BE2C (cell line): ENCODE data around the gene FASTKD2.

Experiments
- DNase-seq: peaks from one replicate; pipeline ENCODE4 v3.0.0-alpha.2; 2020
- H3K27me3 ChIP-seq: fragments of 250-450 bp; sonication (Bioruptor Pico); 2 replicates; pipeline ENCODE4 v1.5.1; 2020; ENCODE audit warnings: mild to moderate bottlenecking
- H3K36me3 ChIP-seq: fragments of 250-450 bp; sonication (Bioruptor Pico); 2 replicates; pipeline ENCODE4 v1.5.1; 2020; ENCODE audit warnings: mild to moderate bottlenecking
- H3K4me1 ChIP-seq: fragments of 250-450 bp; sonication (Bioruptor Pico); 2 replicates; pipeline ENCODE4 v1.5.1; 2020
- H3K4me3 ChIP-seq: 2 replicates; pipeline ENCODE4 v1.5.1; 2011; ENCODE audit warnings: low read depth, low read length
- H3K9me3 ChIP-seq: fragments of 250-450 bp; sonication (Bioruptor Pico); 2 replicates; pipeline ENCODE4 v1.5.1; 2020
- TF ChIP-seq, protein P1 (sequence below): IDR thresholded peaks from 2 replicates; pipeline ENCODE4 v1.5.1; 2012; ENCODE audit warnings: mild to moderate bottlenecking, low read depth, low read length

FASTKD2 gene

DNA sequence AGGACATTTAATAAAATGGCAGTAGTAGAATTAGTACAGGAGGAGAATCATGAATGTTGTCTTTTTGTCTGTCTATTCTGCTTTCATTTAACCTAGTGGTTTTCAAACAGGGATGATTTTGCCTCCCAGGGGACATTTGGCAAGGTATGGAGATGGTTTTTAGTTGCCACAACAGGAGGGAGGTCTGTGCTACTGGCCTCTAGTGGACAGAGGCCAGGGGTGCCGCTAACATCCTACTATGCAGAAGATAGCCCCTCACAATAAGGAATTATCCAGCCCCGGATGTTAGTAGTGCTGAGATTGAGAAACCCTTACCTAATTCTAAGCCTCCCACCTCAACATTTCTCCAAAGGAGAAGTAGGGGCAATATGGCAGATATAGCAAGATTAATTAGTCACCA lies 18.3 kb downstream of the FASTKD2 start:
- Histone ChIP-seq H3K4me3 (no peak overlapping the region), H3K27me3 (no peaks in the 10 kb centered on the region), H3K4me1 (no peaks in the 10 kb centered on the region), H3K9me3 (no peaks in the 10 kb centered on the region), H3K36me3 (peaks cover 57% of the 10 kb centered on the region)
- TF ChIP-seq, protein P1, sequence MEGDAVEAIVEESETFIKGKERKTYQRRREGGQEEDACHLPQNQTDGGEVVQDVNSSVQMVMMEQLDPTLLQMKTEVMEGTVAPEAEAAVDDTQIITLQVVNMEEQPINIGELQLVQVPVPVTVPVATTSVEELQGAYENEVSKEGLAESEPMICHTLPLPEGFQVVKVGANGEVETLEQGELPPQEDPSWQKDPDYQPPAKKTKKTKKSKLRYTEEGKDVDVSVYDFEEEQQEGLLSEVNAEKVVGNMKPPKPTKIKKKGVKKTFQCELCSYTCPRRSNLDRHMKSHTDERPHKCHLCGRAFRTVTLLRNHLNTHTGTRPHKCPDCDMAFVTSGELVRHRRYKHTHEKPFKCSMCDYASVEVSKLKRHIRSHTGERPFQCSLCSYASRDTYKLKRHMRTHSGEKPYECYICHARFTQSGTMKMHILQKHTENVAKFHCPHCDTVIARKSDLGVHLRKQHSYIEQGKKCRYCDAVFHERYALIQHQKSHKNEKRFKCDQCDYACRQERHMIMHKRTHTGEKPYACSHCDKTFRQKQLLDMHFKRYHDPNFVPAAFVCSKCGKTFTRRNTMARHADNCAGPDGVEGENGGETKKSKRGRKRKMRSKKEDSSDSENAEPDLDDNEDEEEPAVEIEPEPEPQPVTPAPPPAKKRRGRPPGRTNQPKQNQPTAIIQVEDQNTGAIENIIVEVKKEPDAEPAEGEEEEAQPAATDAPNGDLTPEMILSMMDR: peak; percentile 78
- peak; percentile 51 for DNase-seq

DNA sequence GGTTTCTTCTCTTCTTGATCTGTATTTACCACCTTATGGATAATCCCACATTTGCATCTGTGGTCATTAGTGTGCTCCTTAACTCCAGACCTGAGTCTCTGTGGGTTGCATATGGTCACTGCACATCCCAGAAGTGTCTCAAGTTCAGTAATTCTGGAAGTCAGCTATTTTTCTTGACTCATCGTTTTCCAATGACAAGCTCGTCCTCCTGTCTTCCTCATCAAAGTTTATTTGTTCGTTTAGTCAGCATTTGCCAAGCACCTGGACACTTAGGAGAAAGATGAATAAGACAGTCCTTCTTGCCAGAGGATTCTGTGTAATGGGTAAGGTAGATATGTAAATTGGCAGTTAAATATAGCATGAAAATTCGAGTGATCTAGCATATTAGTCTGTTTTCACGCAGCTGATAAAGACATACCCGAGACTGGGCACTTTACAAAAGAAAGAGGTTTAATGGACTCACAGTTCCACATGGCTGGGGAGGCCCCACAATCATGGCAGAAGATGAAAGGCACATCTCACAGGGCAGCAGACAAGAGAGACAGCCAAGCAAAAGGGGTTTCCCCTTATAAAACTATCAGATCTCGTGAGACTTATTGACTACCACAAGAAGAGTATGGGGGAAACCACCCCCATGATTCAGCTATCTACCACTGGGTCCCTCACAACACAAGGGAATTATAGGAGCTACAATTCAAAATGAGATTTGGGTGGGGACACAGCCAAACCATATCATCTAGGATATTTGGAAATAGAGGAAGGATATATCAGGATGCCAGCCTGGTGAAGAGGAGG lies 19.4 kb downstream of the FASTKD2 start:
- Histone ChIP-seq H3K4me1 (no peaks in the 10 kb centered on the region), H3K9me3 (no peaks in the 10 kb centered on the region), H3K27me3 (no peaks in the 10 kb centered on the region), H3K4me3 (no peak overlapping the region), H3K36me3 (peaks cover 61% of the 10 kb centered on the region)
- no peak for DNase-seq
- TF ChIP-seq, protein P1: no peak

DNA sequence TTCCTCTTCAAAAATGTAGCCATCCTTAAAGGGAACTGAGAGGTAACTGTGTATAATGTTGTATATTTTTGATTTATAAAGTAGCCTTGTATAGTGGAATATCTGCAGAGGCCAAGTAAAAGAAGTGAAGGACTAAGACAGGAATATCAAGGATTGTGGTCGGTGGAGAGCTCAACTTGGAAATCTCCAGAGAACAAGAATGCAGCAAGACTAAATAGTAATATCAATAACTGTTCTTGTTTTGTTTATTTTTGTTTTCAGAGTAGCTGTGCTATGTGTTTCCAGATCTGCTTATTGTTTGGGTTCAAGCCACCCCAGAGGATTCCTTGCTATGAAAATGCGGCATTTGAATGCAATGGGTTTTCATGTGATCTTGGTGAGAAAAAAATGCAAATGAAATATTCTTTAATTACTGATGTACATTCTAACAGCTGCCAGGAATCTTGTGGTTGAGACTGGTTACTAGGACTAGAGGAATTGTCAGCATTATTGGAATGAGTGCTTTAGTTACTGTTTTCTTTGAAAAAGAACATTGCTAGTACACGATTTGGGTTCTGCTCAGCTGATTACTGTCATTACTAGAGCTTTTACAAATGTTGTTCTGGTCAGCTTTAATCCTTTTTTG lies 25.0 kb downstream of the FASTKD2 start:
- Histone ChIP-seq H3K9me3 (no peaks in the 10 kb centered on the region), H3K4me1 (peaks cover under 1% of the 10 kb centered on the region; the same call in 1 of the 2 replicates), H3K36me3 (peaks cover 68% of the 10 kb centered on the region), H3K27me3 (no peaks in the 10 kb centered on the region), H3K4me3 (no peak overlapping the region)
- TF ChIP-seq, protein P1: no peak
- no peak for DNase-seq

DNA sequence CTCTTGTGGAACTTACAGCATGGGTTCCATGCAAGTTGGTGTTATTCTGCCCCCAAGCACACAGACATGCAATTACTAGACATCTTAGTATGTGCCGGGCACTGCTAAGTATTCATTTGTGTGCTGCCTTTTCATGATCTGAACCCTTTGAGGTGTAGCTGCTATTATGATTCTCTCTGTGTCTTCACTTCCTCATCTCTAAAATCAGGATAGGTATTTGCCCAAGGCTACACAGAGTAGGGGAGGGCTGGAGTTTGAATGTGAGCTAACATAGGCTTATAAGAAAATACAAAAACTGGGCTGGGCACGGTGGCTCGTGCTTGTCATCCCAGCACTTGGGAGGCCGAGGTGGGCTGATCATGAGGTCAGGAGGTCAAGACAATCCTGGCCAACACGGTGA lies 27.2 kb downstream of the FASTKD2 start:
- no peaks in the 10 kb centered on the region for H3K27me3 ChIP-seq
- H3K4me1 ChIP-seq: peaks cover 4% of the 10 kb centered on the region; the same call in 1 of the 2 replicates
- H3K9me3 ChIP-seq: no peaks in the 10 kb centered on the region
- TF ChIP-seq, protein P1: no peak
- no peak overlapping the region for H3K4me3 ChIP-seq
- no peak for DNase-seq
- H3K36me3 ChIP-seq: peaks cover 51% of the 10 kb centered on the region

DNA sequence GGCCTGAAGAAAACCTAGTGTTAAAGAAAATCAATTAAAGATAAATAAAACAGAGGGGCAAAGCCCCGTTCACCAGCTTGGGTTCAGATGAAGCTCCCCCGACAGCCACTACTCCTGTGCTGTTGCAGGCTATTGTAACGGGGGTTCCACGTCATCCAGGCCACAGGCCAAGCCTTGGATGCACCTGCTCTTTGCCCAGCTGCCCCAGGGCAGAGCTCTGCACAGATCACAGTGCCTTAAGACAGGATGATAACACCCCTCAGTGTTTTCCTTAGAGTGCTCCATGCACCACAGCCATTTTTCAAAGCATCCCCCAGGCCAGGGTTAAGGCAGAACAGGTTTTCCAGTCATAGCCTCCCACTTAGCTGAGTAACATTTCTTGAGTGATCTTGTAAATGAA lies 32.0 kb downstream of the FASTKD2 start:
- Histone ChIP-seq H3K4me3 (no peak overlapping the region), H3K9me3 (no peaks in the 10 kb centered on the region), H3K27me3 (no peaks in the 10 kb centered on the region), H3K36me3 (peaks cover 12% of the 10 kb centered on the region), H3K4me1 (peaks cover 4% of the 10 kb centered on the region; the same call in 1 of the 2 replicates)
- DNase-seq: peak; percentile 49
- TF ChIP-seq, protein P1: no peak

DNA sequence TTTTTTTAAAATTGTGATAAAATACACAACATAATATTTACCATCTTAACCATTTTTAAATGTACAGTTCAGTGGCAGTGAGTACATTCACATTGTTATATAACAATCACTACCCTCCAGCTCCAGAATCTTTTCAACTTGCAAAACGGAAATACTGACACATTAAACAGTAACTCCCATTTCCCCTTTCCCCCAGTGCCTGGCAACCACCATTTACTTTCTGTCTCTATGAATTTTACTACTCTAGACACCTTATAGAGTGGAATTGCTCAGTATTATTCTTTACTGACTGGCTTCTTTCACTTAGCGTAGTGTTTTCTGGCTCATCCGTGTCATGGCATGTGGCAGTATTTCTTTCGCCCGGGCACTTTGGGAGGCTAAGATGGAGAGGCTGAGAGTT lies 32.6 kb downstream of the FASTKD2 start:
- Histone ChIP-seq H3K36me3 (peaks cover 7% of the 10 kb centered on the region), H3K4me1 (peaks cover 4% of the 10 kb centered on the region; the same call in 1 of the 2 replicates), H3K27me3 (no peaks in the 10 kb centered on the region), H3K9me3 (no peaks in the 10 kb centered on the region), H3K4me3 (no peak overlapping the region)
- TF ChIP-seq, protein P1: no peak
- no peak for DNase-seq
